Ovary (tissue), 9 donors: ENCODE data around the gene FUCA1. TPM values are rescaled to one million over a fixed set of nuclear protein-coding genes. Genes with fewer than 3 reads are reported as not detected.

ENCODE experiments used
- DNase-seq, 5 donors: peaks; one replicate each; pipeline ENCODE4 v3.0.0-alpha.2; 2019 to 2020
- H3K27ac ChIP-seq, 2 donors: fragments of 200-600 bp; one replicate each; pipeline versions ENCODE4 v1.5.1 to v1.8.0; 2019 to 2022
- H3K27me3 ChIP-seq: fragments of 200-600 bp; one replicate; pipeline ENCODE4 v1.8.0; 2022
- H3K36me3 ChIP-seq: fragments of 200-600 bp; sonication (generic); one replicate; pipeline ENCODE4 v1.5.1; 2019
- H3K4me1 ChIP-seq: one replicate; pipeline ENCODE4 v1.8.1; 2013; ENCODE audit warnings: mild to moderate bottlenecking, moderate library complexity; ENCODE audit not compliant: insufficient read depth
- H3K4me3 ChIP-seq: fragments of 200-600 bp; sonication (generic); one replicate; pipeline ENCODE4 v1.5.1; 2017
- H3K9me3 ChIP-seq, 2 donors: fragments of 200-600 bp in 1 of 2; sonication (generic) in 1 of 2; one replicate each; pipeline versions ENCODE4 v1.5.1 to v1.8.1; 2013 to 2019; ENCODE audit warnings: mild to moderate bottlenecking in 1 of 2, moderate library complexity in 1 of 2
- CTCF ChIP-seq, 3 donors: fragments of 450-650 bp in 2 of 3; fragments of 200-600 bp in 1 of 3; IDR thresholded peaks; one replicate each; pipeline versions ENCODE4 v1.5.1 to v1.8.0; 2016 to 2022; ENCODE audit warnings: antibody characterized with exemption in 3 of 3, mild to moderate bottlenecking in 1 of 3
- EP300 ChIP-seq: sonication (generic); formaldehyde crosslinking; IDR thresholded peaks from one replicate; pipeline ENCODE4 v1.6.1; 2017; ENCODE audit warnings: antibody characterized with exemption
- POLR2A ChIP-seq: fragments of 450-650 bp; IDR thresholded peaks from one replicate; pipeline ENCODE4 v1.6.1; 2017; ENCODE audit warnings: antibody characterized with exemption, mild to moderate bottlenecking, moderate library complexity
- WGBS, 3 donors: extraction: QIAGEN DNeasy Blood & Tissue Kit in 1 of 3; methylation state at CpG; one replicate each; pipeline versions ENCODE4 v1.1.5 to v1.1.7; 2013 to 2017; 5-methylcytosine and 5-hydroxymethylcytosine counted together
- intact Hi-C, 4 donors: fragments of 100-400 bp; cut with DNase I; formaldehyde crosslinking; loops; one replicate each; pipeline versions ENCODE4 v1.11.0 to v1.15.1; 2022 to 2023
- polyA plus RNA-seq, 2 donors: library from polyadenylated mRNA; stranded (reverse); fragments of 200-250 nt in 1 of 2; fragments of 350-450 nt in 1 of 2; fragmentation: Illumina TruSeq in 1 of 2; extraction: RNeasy Lipid Tissue Mini Kit (QIAGEN cat#74804) in 1 of 2; gene quantifications; one replicate each; pipeline ENCODE4 v1.2.3, GENCODE V29; 2013 to 2014
- total RNA-seq, 7 donors: library from RNA; depleted of rRNA in 2 of 7; stranded (reverse); fragments of >200 nt in 2 of 7; fragmentation: NEBNext Ultra II Directional in 3 of 7; extraction: Animal tissue kit (Norgen Biotek cat#: 25700) in 3 of 7; gene quantifications; one replicate each; pipeline versions ENCODE4 v1.1.0 to v1.2.4, GENCODE V29; 2016 to 2023
- donor health status: DM: no; HTN: no; CAD: no; lungs with moderate emphysema.
- donor health status: DM: no; HTN: no; CAD: no.
- donor health status: Bipolar disorder and iron deficiency.
- donor health status: DM: yes; HTN: yes; CAD: no.
- donor health status: DM: no; HTN: no; CAD: no.
- donor health status: DM: yes; HTN: yes; CAD: no.

FUCA1 gene
- total and polyA plus RNA-seq, 9 donors = 21.7 to 112 (median 25.6) TPM

- no peak for DNase-seq
- TF ChIP-seq EP300 (no peak), POLR2A (no peak), CTCF (IDR thresholded peaks at IDR 0.05) (no peak)
- no peaks in the 10 kb centered on the region for H3K36me3 ChIP-seq
- H3K4me1 ChIP-seq = peaks cover 2% of the 10 kb centered on the region
- H3K27ac ChIP-seq = no peak overlapping the region
- H3K27me3 ChIP-seq = no peaks in the 10 kb centered on the region
- H3K9me3 ChIP-seq = no peaks in the 10 kb centered on the region
- 70 to 88% (median 74%) methylated on average over 3 of the region's 3 CpGs for WGBS, 3 donors
- intact Hi-C loops = no loop called here
- no peak overlapping the region for H3K4me3 ChIP-seq
These were observed 31.0 kb upstream of the FUCA1 start for GRCh38 chr1:23899070-23899469.

GRCh38 chr1:23897083-23897482, 29.0 kb upstream of the FUCA1 start:
- no peaks in the 10 kb centered on the region for H3K9me3 ChIP-seq
- H3K4me1 ChIP-seq = no peaks in the 10 kb centered on the region
- H3K4me3 ChIP-seq = no peak overlapping the region
- no peak for DNase-seq
- no peaks in the 10 kb centered on the region for H3K36me3 ChIP-seq
- H3K27me3 ChIP-seq = no peaks in the 10 kb centered on the region
- intact Hi-C loops = no loop called here
- 82 to 86% (median 85%) methylated on average over 6 of the region's 6 CpGs for WGBS, 3 donors
- TF ChIP-seq CTCF (IDR thresholded peaks at IDR 0.05) = no peak
- TF ChIP-seq POLR2A = no peak
- TF ChIP-seq EP300 = no peak
- H3K27ac ChIP-seq = no peak overlapping the region

GRCh38 chr1:23896491-23896890, 28.4 kb upstream of the FUCA1 start:
- Histone ChIP-seq H3K4me1 (no peaks in the 10 kb centered on the region), H3K27ac (no peak overlapping the region), H3K27me3 (no peaks in the 10 kb centered on the region), H3K9me3 (no peaks in the 10 kb centered on the region), H3K4me3 (no peak overlapping the region), H3K36me3 (no peaks in the 10 kb centered on the region)
- no peak for DNase-seq
- intact Hi-C loops = no loop called here
- no peak for TF ChIP-seq EP300
- no peak for TF ChIP-seq POLR2A
- TF ChIP-seq CTCF (IDR thresholded peaks at IDR 0.05) = no peak
- 57 to 68% (median 59%) methylated on average over 3 of the region's 3 CpGs for whole genome bisulfite sequencing, 3 donors

- WGBS, 3 donors = 62 to 80% (median 71%) methylated on average over 4 of the region's 4 CpGs
- Histone ChIP-seq H3K9me3 (no peaks in the 10 kb centered on the region), H3K4me1 (no peaks in the 10 kb centered on the region), H3K27me3 (no peaks in the 10 kb centered on the region), H3K36me3 (no peaks in the 10 kb centered on the region), H3K27ac (no peak overlapping the region), H3K4me3 (no peak overlapping the region)
- no peak for DNase-seq
- intact Hi-C loops = no loop called here
- TF ChIP-seq CTCF (IDR thresholded peaks at IDR 0.05) (no peak), POLR2A (no peak), EP300 (no peak)
These were observed 27.9 kb upstream of the FUCA1 start for GRCh38 chr1:23895993-23896392.

- no peaks in the 10 kb centered on the region for H3K27me3 ChIP-seq
These were observed 27.0 kb upstream of the FUCA1 start for GRCh38 chr1:23895082-23895481.

More at GRCh38 chr1:23895082-23895481, 27.0 kb upstream of the FUCA1 start:
- DNase-seq = no peak
- H3K4me3 ChIP-seq = no peak overlapping the region
- no peak overlapping the region for H3K27ac ChIP-seq
- no peaks in the 10 kb centered on the region for H3K36me3 ChIP-seq
- 69 to 78% (median 73%) methylated on average over 5 of the region's 5 CpGs for WGBS, 3 donors
- no peaks in the 10 kb centered on the region for H3K4me1 ChIP-seq
- H3K9me3 ChIP-seq = no peaks in the 10 kb centered on the region
- intact Hi-C loops = no loop called here
- TF ChIP-seq CTCF (IDR thresholded peaks at IDR 0.05) = no peak
- no peak for TF ChIP-seq POLR2A
- no peak for TF ChIP-seq EP300
